ENCODE results near the gene SEC14L1. TPM values are rescaled to one million over a fixed set of nuclear protein-coding genes. Genes with fewer than 3 reads are reported as not detected.
"Not testable (repeated sequence)": the region's sequence is repeated elsewhere in the genome, so short reads cannot be mapped to it uniquely, and the experiment has no call there.

The SEC14L1 gene
- total and polyA plus RNA-seq, 8 donors = 3.2 to 106 (median 43.9) TPM

GRCh38 chr17:77253611-77254051 lies 112.9 kb downstream of the SEC14L1 start:
- no peak for DNase-seq
- TF ChIP-seq CTCF (IDR thresholded peaks at IDR 0.05) (no peak), EP300 (IDR thresholded peaks at IDR 0.05) (no peak), POLR2AphosphoS5 (IDR thresholded peaks at IDR 0.05) (no peak), POLR2A (IDR thresholded peaks at IDR 0.05) (no peak)
- peaks cover 3 to 32% (median 15%) of the 10 kb centered on the region in 4 donors for H3K4me1 ChIP-seq
- intact Hi-C loops (cut with DNase I; ENCODE audit: low total_unique reads) = no loop called here
- WGBS, 5 donors = 52 to 65% (median 57%) methylated on average over 11 of the region's 11 CpGs
- no peaks in the 10 kb centered on the region for H3K9me3 ChIP-seq
- no peaks in the 10 kb centered on the region for H3K36me3 ChIP-seq
- no peak overlapping the region for H3K27ac ChIP-seq
- peaks cover 0 to 25% (median 0%) of the 10 kb centered on the region in 3 donors for H3K27me3 ChIP-seq
- no peak overlapping the region for H3K4me3 ChIP-seq

GRCh38 chr17:77254951-77255825 lies 114.4 kb downstream of the SEC14L1 start:
- H3K4me3 ChIP-seq = no peak overlapping the region
- DNase-seq = peak; percentile 53 to 88
- no peaks in the 10 kb centered on the region for H3K9me3 ChIP-seq
- H3K4me1 ChIP-seq = peaks cover 3 to 32% (median 15%) of the 10 kb centered on the region in 4 donors
- 43 to 64% (median 51%) methylated on average over 9 to 25 of the region's 25 CpGs for WGBS, 5 donors
- peak overlapping the region in 4 of 5 donors; percentile 6 to 58 (median 20) for H3K27ac ChIP-seq
- peaks cover 0 to 25% (median 0%) of the 10 kb centered on the region in 3 donors for H3K27me3 ChIP-seq
- TF ChIP-seq POLR2AphosphoS5 (IDR thresholded peaks at IDR 0.05) = peak in 1 of 3 donors; percentile 43
- TF ChIP-seq EP300 (IDR thresholded peaks at IDR 0.05) = no peak
- no peak for TF ChIP-seq CTCF (IDR thresholded peaks at IDR 0.05)
- no peak for TF ChIP-seq POLR2A (IDR thresholded peaks at IDR 0.05)
- H3K36me3 ChIP-seq = no peaks in the 10 kb centered on the region
- intact Hi-C loops (cut with DNase I; ENCODE audit: low total_unique reads) = no loop called here

GRCh38 chr17:77255970-77256369 lies 115.2 kb downstream of the SEC14L1 start:
- intact Hi-C loops (cut with DNase I; ENCODE audit: low total_unique reads); DNase-seq; H3K36me3 ChIP-seq; H3K9me3 ChIP-seq; H3K4me3 ChIP-seq: not testable (repeated sequence)
- Histone ChIP-seq H3K4me1 (peaks cover 3 to 32% (median 15%) of the 10 kb centered on the region in 4 donors), H3K27ac (peak overlapping the region in 1 of 5 donors; percentile 58), H3K27me3 (peaks cover 0 to 25% (median 0%) of the 10 kb centered on the region in 3 donors)
- 84 to 94% (median 90%) methylated on average over 9 to 14 of the region's 14 CpGs for WGBS, 5 donors

GRCh38 chr17:77256710-77257109 lies 115.9 kb downstream of the SEC14L1 start:
- Histone ChIP-seq H3K4me3 (no peak overlapping the region), H3K4me1 (peaks cover 3 to 32% (median 15%) of the 10 kb centered on the region in 4 donors), H3K27ac (no peak overlapping the region), H3K27me3 (peaks cover 0 to 25% (median 0%) of the 10 kb centered on the region in 3 donors), H3K9me3 (no peaks in the 10 kb centered on the region), H3K36me3 (no peaks in the 10 kb centered on the region)
- intact Hi-C loops (cut with DNase I; ENCODE audit: low total_unique reads) = no loop called here
- no peak for DNase-seq
- 67 to 98% (median 91%) methylated on average over 2 of the region's 2 CpGs for WGBS, 5 donors
- TF ChIP-seq CTCF (IDR thresholded peaks at IDR 0.05) (no peak), EP300 (IDR thresholded peaks at IDR 0.05) (no peak), POLR2A (IDR thresholded peaks at IDR 0.05) (no peak), POLR2AphosphoS5 (IDR thresholded peaks at IDR 0.05) (no peak)
